Natural killer cell treated with Interleukin-12 subunit alpha and Interleukin-12 subunit beta and Interleukin-15 and Interleukin-18, amount 100 ng/mL, for 72 hours (primary cell): ENCODE results near the gene CYP2W1. TPM values are rescaled to one million over a fixed set of nuclear protein-coding genes. Genes with fewer than 3 reads are reported as not detected.

ENCODE experiments used
- ATAC-seq, 2 donors: fragments of 150-1000 bp; cut with Tn5 transposase in 1 of 2; sonication (Bioruptor Pico), chemical (Tn5 transposase) in 1 of 2; 2 replicates each; pipeline ENCODE4 v1.10.0; 2021
- DNase-seq: peaks from one replicate; pipeline ENCODE4 v3.0.0; 2022; ENCODE audit warnings: low spot score
- H3K27ac Mint-ChIP-seq, 2 donors: 1 replicate in 1 of 2; 2 replicates in 1 of 2; pipeline ENCODE4 v1.8.0; 2022; ENCODE audit warnings: mixed read lengths in 2 of 2, mild to moderate bottlenecking in 1 of 2, moderate library complexity in 1 of 2
- H3K27me3 Mint-ChIP-seq, 2 donors: 1 replicate in 1 of 2; 2 replicates in 1 of 2; pipeline ENCODE4 v1.8.0; 2022; ENCODE audit warnings: mixed read lengths in 2 of 2
- H3K36me3 Mint-ChIP-seq: one replicate; pipeline ENCODE4 v1.8.0; 2022; ENCODE audit warnings: mixed read lengths
- H3K4me1 Mint-ChIP-seq, 2 donors: 1 replicate in 1 of 2; 2 replicates in 1 of 2; pipeline ENCODE4 v1.8.0; 2022; ENCODE audit warnings: low read depth in 2 of 2, mixed read lengths in 2 of 2, mild to moderate bottlenecking in 1 of 2
- H3K4me3 Mint-ChIP-seq: one replicate; pipeline ENCODE4 v1.8.0; 2022; ENCODE audit warnings: mixed read lengths
- H3K9me3 Mint-ChIP-seq: 2 replicates; pipeline ENCODE4 v1.8.0; 2022; ENCODE audit warnings: mixed read lengths
- total RNA-seq, 2 donors: library from RNA; stranded (reverse); gene quantifications; one replicate each; pipeline ENCODE4 v1.2.3, GENCODE V29; 2022

Gene CYP2W1
- total RNA-seq, 2 donors from 2014 or later, result not detected

GRCh38 chr7:987909-988308, 4.9 kb downstream of the CYP2W1 start:
- peaks cover 1 to 3% of the 10 kb centered on the region in 2 donors for H3K4me1 Mint-ChIP-seq
- no peaks in the 10 kb centered on the region for H3K27me3 Mint-ChIP-seq
- H3K9me3 Mint-ChIP-seq, result no peaks in the 10 kb centered on the region
- no peak overlapping the region for H3K4me3 Mint-ChIP-seq
- no peak overlapping the region for H3K27ac Mint-ChIP-seq
- ATAC-seq, result no peak
- no peak for DNase-seq
- no peaks in the 10 kb centered on the region for H3K36me3 Mint-ChIP-seq

- no peak for ATAC-seq
- H3K4me3 Mint-ChIP-seq, result no peak overlapping the region
Measured at GRCh38 chr7:988426-988911, 5.5 kb downstream of the CYP2W1 start.

GRCh38 chr7:988963-989529, 6.1 kb downstream of the CYP2W1 start:
- no peak overlapping the region for H3K27ac Mint-ChIP-seq
- no peak for ATAC-seq
- H3K36me3 Mint-ChIP-seq, result no peaks in the 10 kb centered on the region
- no peak overlapping the region for H3K4me3 Mint-ChIP-seq
- H3K4me1 Mint-ChIP-seq, result peaks cover 3 to 4% of the 10 kb centered on the region in 2 donors
- DNase-seq, result no peak
- no peaks in the 10 kb centered on the region for H3K9me3 Mint-ChIP-seq
- no peaks in the 10 kb centered on the region for H3K27me3 Mint-ChIP-seq

More at GRCh38 chr7:988426-988911, 5.5 kb downstream of the CYP2W1 start:
- H3K9me3 Mint-ChIP-seq, result no peaks in the 10 kb centered on the region
- H3K4me1 Mint-ChIP-seq, result peaks cover 3 to 4% of the 10 kb centered on the region in 2 donors
- no peaks in the 10 kb centered on the region for H3K36me3 Mint-ChIP-seq
- no peak for DNase-seq
- no peak overlapping the region for H3K27ac Mint-ChIP-seq
- H3K27me3 Mint-ChIP-seq, result no peaks in the 10 kb centered on the region

GRCh38 chr7:990352-990932, 7.5 kb downstream of the CYP2W1 start:
- H3K36me3 Mint-ChIP-seq, result no peaks in the 10 kb centered on the region
- ATAC-seq, result no peak
- H3K9me3 Mint-ChIP-seq, result no peaks in the 10 kb centered on the region
- DNase-seq, result no peak
- no peaks in the 10 kb centered on the region for H3K27me3 Mint-ChIP-seq
- H3K4me3 Mint-ChIP-seq, result no peak overlapping the region
- H3K27ac Mint-ChIP-seq, result no peak overlapping the region
- H3K4me1 Mint-ChIP-seq, result peaks cover 4 to 6% of the 10 kb centered on the region in 2 donors

- no peaks in the 10 kb centered on the region for H3K27me3 Mint-ChIP-seq
- H3K27ac Mint-ChIP-seq, result no peak overlapping the region
- H3K36me3 Mint-ChIP-seq, result no peaks in the 10 kb centered on the region
- ATAC-seq (no peak), DNase-seq (no peak)
- peaks cover 4 to 6% of the 10 kb centered on the region in 2 donors for H3K4me1 Mint-ChIP-seq
- no peak overlapping the region for H3K4me3 Mint-ChIP-seq
- no peaks in the 10 kb centered on the region for H3K9me3 Mint-ChIP-seq
Measured at GRCh38 chr7:990933-991728, 8.2 kb downstream of the CYP2W1 start.

- peaks cover 4 to 8% of the 10 kb centered on the region in 2 donors for H3K4me1 Mint-ChIP-seq
- no peak for DNase-seq
Measured at GRCh38 chr7:991729-992656, 9.0 kb downstream of the CYP2W1 start.

GRCh38 chr7:992709-993607, 10.0 kb downstream of the CYP2W1 start:
- H3K4me3 Mint-ChIP-seq, result no peak overlapping the region
- no peak overlapping the region for H3K27ac Mint-ChIP-seq

More at GRCh38 chr7:991729-992656, 9.0 kb downstream of the CYP2W1 start:
- Mint-ChIP-seq H3K27me3 (no peaks in the 10 kb centered on the region), H3K4me3 (no peak overlapping the region), H3K27ac (no peak overlapping the region), H3K9me3 (no peaks in the 10 kb centered on the region), H3K36me3 (no peaks in the 10 kb centered on the region)
- ATAC-seq, result no peak

GRCh38 chr7:994592-995308, 11.8 kb downstream of the CYP2W1 start:
- Mint-ChIP-seq H3K4me3 (no peak overlapping the region), H3K9me3 (no peaks in the 10 kb centered on the region), H3K27ac (no peak overlapping the region), H3K4me1 (peaks cover 4 to 6% of the 10 kb centered on the region in 2 donors), H3K27me3 (no peaks in the 10 kb centered on the region), H3K36me3 (no peaks in the 10 kb centered on the region)
- ATAC-seq (no peak), DNase-seq (no peak)

More at GRCh38 chr7:992709-993607, 10.0 kb downstream of the CYP2W1 start:
- DNase-seq (peak; percentile 92), ATAC-seq (peak; percentile 96 to 97)
- H3K9me3 Mint-ChIP-seq, result no peaks in the 10 kb centered on the region
- no peaks in the 10 kb centered on the region for H3K36me3 Mint-ChIP-seq
- peaks cover 4 to 8% of the 10 kb centered on the region in 2 donors for H3K4me1 Mint-ChIP-seq
- H3K27me3 Mint-ChIP-seq, result no peaks in the 10 kb centered on the region

GRCh38 chr7:995571-995970, 12.6 kb downstream of the CYP2W1 start:
- ATAC-seq (no peak), DNase-seq (no peak)
- Mint-ChIP-seq H3K27me3 (no peaks in the 10 kb centered on the region), H3K4me3 (no peak overlapping the region), H3K4me1 (peaks cover 4 to 6% of the 10 kb centered on the region in 2 donors), H3K9me3 (no peaks in the 10 kb centered on the region), H3K36me3 (no peaks in the 10 kb centered on the region), H3K27ac (no peak overlapping the region)

GRCh38 chr7:996079-996872, 13.3 kb downstream of the CYP2W1 start:
- H3K4me3 Mint-ChIP-seq, result no peak overlapping the region
- DNase-seq, result no peak
- peak in 1 of 2 donors; percentile 46 for ATAC-seq
- H3K36me3 Mint-ChIP-seq, result no peaks in the 10 kb centered on the region
- peaks cover 4 to 8% of the 10 kb centered on the region in 2 donors for H3K4me1 Mint-ChIP-seq
- no peak overlapping the region for H3K27ac Mint-ChIP-seq
- no peaks in the 10 kb centered on the region for H3K9me3 Mint-ChIP-seq
- no peaks in the 10 kb centered on the region for H3K27me3 Mint-ChIP-seq

GRCh38 chr7:997404-998395, 14.7 kb downstream of the CYP2W1 start:
- Mint-ChIP-seq H3K27ac (no peak overlapping the region), H3K27me3 (no peaks in the 10 kb centered on the region), H3K9me3 (no peaks in the 10 kb centered on the region), H3K4me3 (no peak overlapping the region), H3K36me3 (no peaks in the 10 kb centered on the region), H3K4me1 (peaks cover 4 to 8% of the 10 kb centered on the region in 2 donors)
- DNase-seq, result no peak
- no peak for ATAC-seq
